ENCODE results near the gene MPP2. TPM values are rescaled to one million over a fixed set of nuclear protein-coding genes. Genes with fewer than 3 reads are reported as not detected.
A peak's percentile ranks its signal among the peaks of the same experiment; 100 is the strongest.

Gene MPP2
- total and polyA plus RNA-seq, 9 of the 15 experiments (the other 6 are each of a cell fraction or from before 2014, with no cell fraction given), result 0.04 to 1.0 (median 0.24) TPM

GRCh38 chr17:43900858-43901754 lies 6.2 kb downstream of the MPP2 start (continued):
- TF ChIP-seq VEZF1 (CRISPR knock-in tag; IDR thresholded peaks at IDR 0.05) (no peak), JUND (IDR thresholded peaks at IDR 0.05; ENCODE audit: borderline replicate concordance, low read depth, low read length) (no peak), JUND (tag; IDR thresholded peaks at IDR 0.05; ENCODE audit: borderline replicate concordance, low read depth, low read length) (no peak), MYC (IDR thresholded peaks at IDR 0.05; ENCODE audit: low read depth, low read length) (no peak), MYC (CRISPR knock-in tag; IDR thresholded peaks at IDR 0.05; ENCODE audit: borderline replicate concordance, low read depth) (no peak), RREB1 (CRISPR knock-in tag; IDR thresholded peaks at IDR 0.05) (no peak), E2F3 (CRISPR knock-in tag; IDR thresholded peaks at IDR 0.05) (no peak), SP1 (CRISPR knock-in tag; IDR thresholded peaks at IDR 0.05) (peak; percentile 52; the same call in 1 of the 2 replicates), E2F1 (CRISPR knock-in tag; IDR thresholded peaks at IDR 0.05) (no peak), HBP1 (CRISPR knock-in tag; IDR thresholded peaks at IDR 0.05) (no peak)

Data from K562 (cell line).